ENCODE measurements around the gene C6. TPM values are rescaled to one million over a fixed set of nuclear protein-coding genes. Genes with fewer than 3 reads are reported as not detected.

The C6 gene
- total RNA-seq = not detected in 2 replicates

DNA sequence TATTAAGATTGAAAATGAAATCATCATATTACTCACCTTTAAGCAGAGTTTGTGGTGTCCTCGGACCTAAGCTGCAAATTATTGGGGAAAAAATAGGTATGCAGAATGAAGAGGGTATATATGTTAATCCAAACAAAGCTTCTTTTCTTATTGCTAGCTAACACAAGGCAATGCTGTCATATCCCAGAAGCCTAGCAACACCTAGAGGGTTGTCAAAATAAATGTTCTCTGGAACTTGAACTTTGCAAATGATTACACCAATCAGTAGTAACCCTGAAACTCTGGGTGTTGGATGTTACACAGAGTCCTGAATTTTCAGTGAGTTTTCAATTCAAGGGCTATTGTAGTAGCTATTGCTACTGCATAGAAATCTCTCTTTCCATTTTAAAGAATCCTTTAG, at the start of gene C6:
TSS of gene C6 (minus strand) at position 193 of the 400 bp plus-strand sequence. CDS start 10,302 bp downstream, outside the sequence.
- Histone ChIP-seq H3K4me3 (ENCODE audit: low read depth, low read length) (no peak within 1 kb of the TSS), H3K27me3 (ENCODE audit: control insufficient read depth, insufficient read depth, low read length) (no peaks in the 10 kb centered on the region), H3K36me3 (ENCODE audit: control insufficient read depth, insufficient read depth, low read length) (no peaks in the 10 kb centered on the region)
- no peak for DNase-seq (ENCODE audit: low read depth)
- TF ChIP-seq, protein P1, sequence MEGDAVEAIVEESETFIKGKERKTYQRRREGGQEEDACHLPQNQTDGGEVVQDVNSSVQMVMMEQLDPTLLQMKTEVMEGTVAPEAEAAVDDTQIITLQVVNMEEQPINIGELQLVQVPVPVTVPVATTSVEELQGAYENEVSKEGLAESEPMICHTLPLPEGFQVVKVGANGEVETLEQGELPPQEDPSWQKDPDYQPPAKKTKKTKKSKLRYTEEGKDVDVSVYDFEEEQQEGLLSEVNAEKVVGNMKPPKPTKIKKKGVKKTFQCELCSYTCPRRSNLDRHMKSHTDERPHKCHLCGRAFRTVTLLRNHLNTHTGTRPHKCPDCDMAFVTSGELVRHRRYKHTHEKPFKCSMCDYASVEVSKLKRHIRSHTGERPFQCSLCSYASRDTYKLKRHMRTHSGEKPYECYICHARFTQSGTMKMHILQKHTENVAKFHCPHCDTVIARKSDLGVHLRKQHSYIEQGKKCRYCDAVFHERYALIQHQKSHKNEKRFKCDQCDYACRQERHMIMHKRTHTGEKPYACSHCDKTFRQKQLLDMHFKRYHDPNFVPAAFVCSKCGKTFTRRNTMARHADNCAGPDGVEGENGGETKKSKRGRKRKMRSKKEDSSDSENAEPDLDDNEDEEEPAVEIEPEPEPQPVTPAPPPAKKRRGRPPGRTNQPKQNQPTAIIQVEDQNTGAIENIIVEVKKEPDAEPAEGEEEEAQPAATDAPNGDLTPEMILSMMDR (IDR thresholded peaks at IDR 0.05; ENCODE audit: insufficient read depth, low read length, poor library complexity, severe bottlenecking) = no peak

DNA sequence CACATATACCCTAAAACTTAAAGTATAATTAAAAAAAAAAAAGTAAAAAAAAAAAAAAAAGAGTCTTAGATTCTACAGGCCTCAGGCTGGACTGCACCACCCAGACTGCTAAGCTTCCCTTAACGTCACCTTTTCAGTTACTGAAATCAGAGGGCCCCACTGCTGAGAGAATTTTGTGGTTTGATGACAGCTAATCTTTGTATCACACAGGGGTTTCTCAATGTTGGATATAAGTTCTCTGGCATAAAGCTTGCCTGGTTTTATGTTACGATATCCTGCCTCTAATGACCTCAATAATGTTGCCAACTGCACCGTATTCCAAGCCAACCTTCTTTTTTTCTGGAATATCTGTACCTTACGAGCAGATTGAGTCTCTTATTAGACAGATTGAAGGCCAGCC, 43.1 kb upstream of the C6 start:
- H3K27me3 ChIP-seq (ENCODE audit: control insufficient read depth, insufficient read depth, low read length) = no peaks in the 10 kb centered on the region
- TF ChIP-seq, protein P1 (IDR thresholded peaks at IDR 0.05; ENCODE audit: insufficient read depth, low read length, poor library complexity, severe bottlenecking) = no peak
- no peak for DNase-seq (ENCODE audit: low read depth)
- H3K4me3 ChIP-seq (ENCODE audit: low read depth, low read length) = no peak overlapping the region
- no peaks in the 10 kb centered on the region for H3K36me3 ChIP-seq (ENCODE audit: control insufficient read depth, insufficient read depth, low read length)

DNA sequence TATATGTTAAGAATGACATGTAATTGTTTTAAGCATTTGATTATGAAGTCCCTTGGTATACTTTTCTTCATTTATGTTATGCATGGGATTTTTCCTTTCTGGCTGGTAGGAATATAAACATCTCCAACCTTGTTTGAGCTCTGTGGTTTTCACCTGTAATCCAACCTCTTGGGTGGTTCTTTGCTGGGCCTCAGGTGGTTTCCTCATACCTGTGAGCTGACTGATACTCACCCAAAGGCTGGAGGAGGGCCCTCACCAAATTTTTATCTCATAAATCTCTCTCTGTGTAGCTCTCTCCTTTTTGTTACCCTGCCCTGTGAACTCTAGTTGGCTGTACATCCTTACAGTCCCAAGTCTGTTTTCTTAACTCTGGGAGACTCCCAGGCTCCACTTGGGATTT, 39.8 kb upstream of the C6 start:
- TF ChIP-seq, protein P1 (IDR thresholded peaks at IDR 0.05; ENCODE audit: insufficient read depth, low read length, poor library complexity, severe bottlenecking) = no peak
- H3K27me3 ChIP-seq (ENCODE audit: control insufficient read depth, insufficient read depth, low read length) = no peaks in the 10 kb centered on the region
- DNase-seq (ENCODE audit: low read depth) = no peak
- no peak overlapping the region for H3K4me3 ChIP-seq (ENCODE audit: low read depth, low read length)
- no peaks in the 10 kb centered on the region for H3K36me3 ChIP-seq (ENCODE audit: control insufficient read depth, insufficient read depth, low read length)

DNA sequence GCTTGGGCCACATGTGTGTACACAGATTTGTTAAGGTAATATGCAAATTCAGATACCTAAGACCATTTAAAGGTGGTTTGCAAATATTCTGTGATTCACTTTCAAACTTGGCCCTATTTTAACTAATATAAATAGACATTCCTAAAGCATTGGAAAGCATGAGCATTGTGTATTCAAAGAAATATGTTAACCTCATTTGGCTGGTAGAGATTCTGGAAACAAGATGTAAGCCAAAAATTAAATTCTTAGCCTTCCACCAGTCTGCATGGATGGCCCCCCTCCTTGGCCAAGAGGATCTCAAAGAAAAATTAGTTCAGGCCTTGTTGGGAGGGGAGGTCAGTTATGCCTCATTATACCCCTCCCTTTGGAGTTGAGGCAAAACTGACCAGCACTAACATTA, 38.7 kb upstream of the C6 start:
- Histone ChIP-seq H3K27me3 (ENCODE audit: control insufficient read depth, insufficient read depth, low read length) (no peaks in the 10 kb centered on the region), H3K36me3 (ENCODE audit: control insufficient read depth, insufficient read depth, low read length) (no peaks in the 10 kb centered on the region), H3K4me3 (ENCODE audit: low read depth, low read length) (no peak overlapping the region)
- no peak for DNase-seq (ENCODE audit: low read depth)
- TF ChIP-seq, protein P1 (IDR thresholded peaks at IDR 0.05; ENCODE audit: insufficient read depth, low read length, poor library complexity, severe bottlenecking) = no peak

DNA sequence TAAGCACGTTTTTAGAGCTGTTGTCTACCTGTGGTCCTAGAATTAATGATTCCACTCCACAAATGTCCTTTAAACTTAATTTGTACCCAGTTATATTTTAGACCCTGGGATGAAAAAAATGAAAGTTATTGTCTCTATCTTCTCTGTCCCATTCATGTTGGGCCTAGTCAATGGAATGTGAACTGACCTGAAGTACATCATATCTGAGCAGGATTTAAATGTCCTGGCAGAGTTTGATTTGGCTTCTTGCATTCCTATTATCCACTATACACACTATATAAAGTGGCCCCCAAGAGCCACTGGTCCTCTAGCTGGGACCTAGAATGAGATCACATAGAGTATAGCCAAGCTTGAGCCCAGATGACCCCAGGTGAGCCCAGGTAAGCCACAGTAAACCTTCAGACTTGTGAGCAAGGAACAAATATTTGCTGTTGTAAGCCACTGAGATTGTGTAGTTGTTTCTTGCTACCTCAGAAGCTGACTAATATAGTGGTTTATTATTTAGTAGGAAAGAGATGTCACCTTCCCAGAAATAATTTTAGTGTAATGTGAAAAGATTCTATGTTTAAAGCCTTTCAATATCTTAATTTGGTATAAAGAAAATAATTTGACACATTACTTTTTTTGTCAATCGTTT, 37.1 kb upstream of the C6 start:
- H3K4me3 ChIP-seq (ENCODE audit: low read depth, low read length) = no peak overlapping the region
- H3K27me3 ChIP-seq (ENCODE audit: control insufficient read depth, insufficient read depth, low read length) = no peaks in the 10 kb centered on the region
- DNase-seq (ENCODE audit: low read depth) = no peak
- TF ChIP-seq, protein P1 (IDR thresholded peaks at IDR 0.05; ENCODE audit: insufficient read depth, low read length, poor library complexity, severe bottlenecking) = no peak
- H3K36me3 ChIP-seq (ENCODE audit: control insufficient read depth, insufficient read depth, low read length) = no peaks in the 10 kb centered on the region

DNA sequence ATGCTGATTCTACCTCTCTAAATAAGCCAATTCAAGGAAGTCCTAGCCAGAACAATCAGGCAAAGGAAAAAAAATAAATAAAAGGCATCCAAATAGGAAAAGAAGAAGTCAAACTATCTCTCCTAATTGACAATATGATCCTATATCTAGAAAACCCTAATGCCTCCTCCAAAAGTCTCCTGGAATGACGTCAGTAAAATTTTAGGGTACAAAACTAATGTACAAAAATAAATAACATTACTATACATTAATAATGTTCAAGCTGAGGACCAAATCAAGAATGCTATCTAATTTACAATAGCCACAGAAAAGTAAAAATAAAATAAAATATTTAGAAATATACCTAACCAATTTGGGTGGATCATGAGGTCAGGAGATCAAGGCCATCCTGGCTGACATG, 33.8 kb upstream of the C6 start:
- H3K36me3 ChIP-seq (ENCODE audit: control insufficient read depth, insufficient read depth, low read length) = no peaks in the 10 kb centered on the region
- TF ChIP-seq, protein P1 (IDR thresholded peaks at IDR 0.05; ENCODE audit: insufficient read depth, low read length, poor library complexity, severe bottlenecking) = no peak
- no peak overlapping the region for H3K4me3 ChIP-seq (ENCODE audit: low read depth, low read length)
- H3K27me3 ChIP-seq (ENCODE audit: control insufficient read depth, insufficient read depth, low read length) = no peaks in the 10 kb centered on the region
- DNase-seq (ENCODE audit: low read depth) = no peak

All from kidney epithelial cell (primary cell).